B cell (primary cell): ENCODE measurements around the gene MAN2B2. TPM values are rescaled to one million over a fixed set of nuclear protein-coding genes. Genes with fewer than 3 reads are reported as not detected.

Source experiments
- ATAC-seq: fragments of 200-7000 bp; cut with Tn5 transposase; one replicate; pipeline ENCODE4 v1.10.0; 2021; ENCODE audit warnings: low read depth, mild to moderate bottlenecking, moderate number of reproducible peaks, moderate library complexity
- CTCF ChIA-PET: fragments of 350-600 bp; sonication (Branson Sonifier 250); formaldehyde crosslinking; loops from one replicate; lab custom pipeline; 2021; ENCODE audit warnings: antibody characterized with exemption, inconsistent platforms; lab: Charles Lee
- POLR2A ChIA-PET: fragments of 350-600 bp; sonication (Branson Sonifier 250); formaldehyde crosslinking; loops from one replicate; lab custom pipeline; 2021; ENCODE audit warnings: antibody characterized with exemption; lab: Charles Lee
- DNase-seq: peaks from one replicate; pipeline ENCODE4 v3.0.0; 2013
- H2AFZ ChIP-seq: 2 replicates; pipeline ENCODE4 v1.6.1; 2012; ENCODE audit warnings: mild to moderate bottlenecking, low read depth, low read length; ENCODE audit not compliant: insufficient read depth, poor library complexity, severe bottlenecking
- H3K27ac ChIP-seq, 2 donors: 1 replicate in 1 of 2; 2 replicates in 1 of 2; pipeline ENCODE4 v1.5.1; 2012 to 2013; ENCODE audit warnings: low read length in 2 of 2, mild to moderate bottlenecking in 2 of 2, moderate library complexity in 1 of 2
- H3K27me3 ChIP-seq, 4 experiments: fragments of 200-600 bp in 1 of 4; sonication (generic) in 1 of 4; replicated peaks in 1 of 4; 1 replicate in 2 of 4; 2 replicates in 2 of 4; pipeline versions ENCODE4 v1.6.1 to v1.7.0; 2013 to 2016; ENCODE audit warnings: low read length in 3 of 4, mild to moderate bottlenecking in 2 of 4, mixed read lengths in 1 of 4, moderate library complexity in 1 of 4; ENCODE audit not compliant: insufficient read depth in 4 of 4, control insufficient read depth in 3 of 4; ENCODE audit errors: control extremely low read depth in 1 of 4
- H3K36me3 ChIP-seq, 2 experiments: replicated peaks in 1 of 2; 1 replicate in 1 of 2; 2 replicates in 1 of 2; pipeline versions ENCODE4 v1.6.1 to v1.7.1; 2013; ENCODE audit warnings: low read length in 1 of 2; ENCODE audit not compliant: insufficient read depth in 2 of 2, control insufficient read depth in 1 of 2; ENCODE audit errors: control extremely low read depth in 1 of 2, extremely low read depth in 1 of 2
- H3K4me1 ChIP-seq, 2 donors: fragments of 200-600 bp in 1 of 2; sonication (generic) in 1 of 2; 1 replicate in 1 of 2; 2 replicates in 1 of 2; pipeline versions ENCODE4 v1.5.1 to v1.6.1; 2013 to 2017; ENCODE audit warnings: low read length in 2 of 2; ENCODE audit not compliant: control insufficient read depth in 2 of 2, insufficient read depth in 2 of 2
- H3K4me2 ChIP-seq: replicated peaks from 2 replicates; pipeline ENCODE3; 2012; ENCODE audit warnings: mild to moderate bottlenecking, low read depth, low read length; ENCODE audit not compliant: poor library complexity, severe bottlenecking
- H3K4me3 ChIP-seq, 5 experiments: fragments of 200-600 bp in 1 of 5; sonication (generic) in 1 of 5; 1 replicate in 3 of 5; 2 replicates in 2 of 5; pipeline versions ENCODE4 v1.5.1 to v1.7.0; 2011 to 2016; ENCODE audit warnings: low read length in 4 of 5, mild to moderate bottlenecking in 4 of 5, low read depth in 2 of 5, control low read depth in 1 of 5, moderate library complexity in 1 of 5; ENCODE audit not compliant: insufficient read depth in 1 of 5; ENCODE audit errors: control extremely low read depth in 1 of 5, extremely low read depth in 1 of 5
- H3K79me2 ChIP-seq: fragments of 200-600 bp; sonication (generic); one replicate; pipeline ENCODE4 v1.6.0; 2016; ENCODE audit warnings: low read length; ENCODE audit not compliant: control insufficient read depth, insufficient read depth
- H3K9ac ChIP-seq: fragments of 200-600 bp; sonication (generic); 2 replicates; pipeline ENCODE4 v1.6.1; 2017; ENCODE audit warnings: mild to moderate bottlenecking, low read length, moderate library complexity
- H3K9me3 ChIP-seq, 3 donors: one replicate each; pipeline versions ENCODE4 v1.6.1 to v1.7.1; 2013; ENCODE audit warnings: low read length in 2 of 3; ENCODE audit not compliant: control insufficient read depth in 2 of 3, insufficient read depth in 1 of 3; ENCODE audit errors: control extremely low read depth in 1 of 3
- H4K20me1 ChIP-seq: 2 replicates; pipeline ENCODE4 v1.6.0; 2012; ENCODE audit warnings: mild to moderate bottlenecking, low read length; ENCODE audit not compliant: insufficient read depth, control insufficient read depth, poor library complexity, severe bottlenecking
- H3K27ac Mint-ChIP-seq: one replicate; pipeline ENCODE4 v1.8.0; 2021; ENCODE audit warnings: mixed read lengths
- H3K27me3 Mint-ChIP-seq: one replicate; pipeline ENCODE4 v1.8.0; 2021; ENCODE audit warnings: mixed read lengths
- H3K4me1 Mint-ChIP-seq: one replicate; pipeline ENCODE4 v1.8.0; 2021; ENCODE audit warnings: mixed read lengths
- H3K4me3 Mint-ChIP-seq: one replicate; pipeline ENCODE4 v1.8.0; 2021; ENCODE audit warnings: mixed read lengths
- H3K9me3 Mint-ChIP-seq: one replicate; pipeline ENCODE4 v1.8.0; 2022; ENCODE audit warnings: mixed read lengths; ENCODE audit not compliant: insufficient read depth
- EZH2 ChIP-seq: IDR thresholded peaks from 2 replicates; pipeline ENCODE4 v1.6.1; 2012; ENCODE audit warnings: borderline replicate concordance, low read depth, mild to moderate bottlenecking, moderate library complexity, low read length; ENCODE audit not compliant: insufficient read depth, poor library complexity, severe bottlenecking
- WGBS: methylation state at CpG from one replicate; pipeline ENCODE4 v1.1.5; 2013; ENCODE audit warnings: missing lambda C conversion rate; ENCODE audit not compliant: insufficient coverage; 5-methylcytosine and 5-hydroxymethylcytosine counted together
- intact Hi-C: fragments of 100-400 bp; cut with micrococcal nuclease; formaldehyde crosslinking; loops from one replicate; pipeline ENCODE4 v1.10.0; 2022
- polyA plus RNA-seq: library from polyadenylated mRNA; depleted of rRNA; stranded (reverse); fragments of >200 nt; gene quantifications from 2 replicates; pipeline ENCODE4 v1.2.3, GENCODE V29; 2012
- total RNA-seq, 2 donors: library from RNA; stranded (reverse); fragments of 120-200 nt in 1 of 2; gene quantifications; 1 replicate in 1 of 2; 2 replicates in 1 of 2; pipeline versions ENCODE4 v1.2.3 to v1.2.4, GENCODE V29; 2013 to 2022
- TF ChIP-seq, protein P1 (sequence below): fragments of 200-600 bp; IDR thresholded peaks from one replicate; pipeline ENCODE4 v1.8.0; 2022; ENCODE audit warnings: antibody characterized with exemption, mild to moderate bottlenecking

Gene MAN2B2
- total and polyA plus RNA-seq, 2 donors (not counting 1 experiment from before 2014, with no cell fraction given): 35.0 to 37.0 TPM

DNA sequence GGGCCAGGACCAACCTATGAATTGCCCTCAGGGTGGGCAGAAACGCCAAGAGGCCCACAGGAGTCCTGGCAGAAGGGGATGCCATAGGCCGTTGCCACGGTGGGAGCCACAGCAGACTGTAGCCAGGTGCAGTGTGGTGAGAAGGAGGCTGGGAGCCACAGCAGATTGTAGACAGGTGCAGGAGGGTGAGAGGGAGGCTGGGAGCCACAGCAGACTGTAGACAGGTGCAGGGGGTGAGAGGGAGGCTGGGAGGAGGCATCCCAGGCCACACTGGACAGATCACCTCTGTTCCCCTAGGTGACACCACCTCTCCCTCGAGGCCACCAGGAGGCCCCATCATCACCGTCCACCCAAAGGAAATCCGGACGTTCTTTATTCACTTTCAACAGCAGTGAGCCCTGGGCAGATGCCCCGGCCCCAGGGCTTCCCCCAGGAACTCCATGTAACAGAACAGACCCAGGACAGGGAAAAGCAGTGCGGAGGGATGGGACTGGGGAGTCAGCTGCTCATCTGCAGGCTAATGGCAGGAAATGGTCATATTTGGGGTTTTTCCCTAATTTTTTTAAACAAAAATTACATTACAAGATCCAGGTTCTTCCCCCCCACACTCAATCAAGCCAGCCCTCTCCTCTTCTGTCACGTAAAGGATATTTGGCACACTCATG, 46.0 kb downstream of the MAN2B2 start:
- intact Hi-C loops: no loop called here
- H3K36me3 ChIP-seq: peaks cover 0 to 36% of the 10 kb centered on the region in 2 experiments
- TF ChIP-seq, protein P1, sequence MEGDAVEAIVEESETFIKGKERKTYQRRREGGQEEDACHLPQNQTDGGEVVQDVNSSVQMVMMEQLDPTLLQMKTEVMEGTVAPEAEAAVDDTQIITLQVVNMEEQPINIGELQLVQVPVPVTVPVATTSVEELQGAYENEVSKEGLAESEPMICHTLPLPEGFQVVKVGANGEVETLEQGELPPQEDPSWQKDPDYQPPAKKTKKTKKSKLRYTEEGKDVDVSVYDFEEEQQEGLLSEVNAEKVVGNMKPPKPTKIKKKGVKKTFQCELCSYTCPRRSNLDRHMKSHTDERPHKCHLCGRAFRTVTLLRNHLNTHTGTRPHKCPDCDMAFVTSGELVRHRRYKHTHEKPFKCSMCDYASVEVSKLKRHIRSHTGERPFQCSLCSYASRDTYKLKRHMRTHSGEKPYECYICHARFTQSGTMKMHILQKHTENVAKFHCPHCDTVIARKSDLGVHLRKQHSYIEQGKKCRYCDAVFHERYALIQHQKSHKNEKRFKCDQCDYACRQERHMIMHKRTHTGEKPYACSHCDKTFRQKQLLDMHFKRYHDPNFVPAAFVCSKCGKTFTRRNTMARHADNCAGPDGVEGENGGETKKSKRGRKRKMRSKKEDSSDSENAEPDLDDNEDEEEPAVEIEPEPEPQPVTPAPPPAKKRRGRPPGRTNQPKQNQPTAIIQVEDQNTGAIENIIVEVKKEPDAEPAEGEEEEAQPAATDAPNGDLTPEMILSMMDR: no peak
- TF ChIP-seq EZH2: no peak
- DNase-seq (no peak), ATAC-seq (no peak)
- no peak overlapping the region for H3K4me3 Mint-ChIP-seq
- no peak overlapping the region for H2AFZ ChIP-seq
- H3K79me2 ChIP-seq: no peaks in the 10 kb centered on the region
- no peaks in the 10 kb centered on the region for H3K27me3 ChIP-seq
- H3K9ac ChIP-seq: no peak overlapping the region
- H3K4me3 ChIP-seq: no peak overlapping the region
- no peak overlapping the region for H3K27ac ChIP-seq
- CTCF ChIA-PET: no interaction called here
- no peaks in the 10 kb centered on the region for H3K4me1 ChIP-seq
- no peaks in the 10 kb centered on the region for H4K20me1 ChIP-seq
- H3K9me3 Mint-ChIP-seq: no peaks in the 10 kb centered on the region
- H3K27me3 Mint-ChIP-seq: no peaks in the 10 kb centered on the region
- H3K9me3 ChIP-seq: peaks cover 0 to 5% (median 0%) of the 10 kb centered on the region in 3 donors
- H3K4me1 Mint-ChIP-seq: no peaks in the 10 kb centered on the region
- no peak overlapping the region for H3K4me2 ChIP-seq
- no peak overlapping the region for H3K27ac Mint-ChIP-seq
- POLR2A ChIA-PET: no interaction called here
- 93% methylated on average over 9 of the region's 10 CpGs for WGBS

DNA sequence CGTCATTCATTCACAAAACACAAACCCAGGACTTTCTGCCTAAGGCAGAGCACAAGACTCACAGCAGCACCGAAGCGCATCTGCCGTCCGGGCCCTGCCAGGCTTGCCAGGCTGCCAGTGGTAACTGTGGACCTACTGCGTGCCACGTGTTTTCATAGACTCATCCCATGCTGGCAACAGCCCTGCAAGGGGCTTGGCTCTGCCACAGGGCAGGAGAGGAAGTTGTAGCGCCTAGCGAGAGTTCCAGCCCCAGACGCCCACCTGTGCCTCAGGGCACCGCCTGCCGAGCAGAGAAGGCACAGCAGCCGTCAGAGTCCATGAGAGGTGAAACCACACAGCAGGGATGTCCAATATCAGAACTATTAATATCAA, 46.6 kb downstream of the MAN2B2 start:
- no peak overlapping the region for H3K4me2 ChIP-seq
- Mint-ChIP-seq H3K27me3 (no peaks in the 10 kb centered on the region), H3K27ac (no peak overlapping the region), H3K9me3 (no peaks in the 10 kb centered on the region), H3K4me1 (no peaks in the 10 kb centered on the region), H3K4me3 (no peak overlapping the region)
- no peak overlapping the region for H3K9ac ChIP-seq
- H3K4me1 ChIP-seq: no peaks in the 10 kb centered on the region
- CTCF ChIA-PET: interaction anchor here (0.7 kb wide), 1 partner anchor 47 kb away, joined by 3 read pairs; the partner anchor contains the start of gene MAN2B2
- no peaks in the 10 kb centered on the region for H3K79me2 ChIP-seq
- POLR2A ChIA-PET: interaction anchor here (0.7 kb wide), 1 partner anchor 30 kb away, joined by 3 read pairs; no protein-coding TSS in a partner anchor
- TF ChIP-seq, protein P1: no peak
- no peak for TF ChIP-seq EZH2
- H3K36me3 ChIP-seq: peaks cover 0 to 30% of the 10 kb centered on the region in 2 experiments
- WGBS: 94% methylated on average over 12 of the region's 13 CpGs
- intact Hi-C loops: no loop called here
- H3K27me3 ChIP-seq: no peaks in the 10 kb centered on the region
- no peak for DNase-seq
- no peaks in the 10 kb centered on the region for H4K20me1 ChIP-seq
- no peak overlapping the region for H2AFZ ChIP-seq
- H3K4me3 ChIP-seq: no peak overlapping the region
- H3K9me3 ChIP-seq: peaks cover 0 to 5% (median 0%) of the 10 kb centered on the region in 3 donors
- H3K27ac ChIP-seq: no peak overlapping the region
- no peak for ATAC-seq
